Esophagus squamous epithelium (tissue), 5 donors: ENCODE measurements around the gene KRIT1. TPM values are rescaled to one million over a fixed set of nuclear protein-coding genes. Genes with fewer than 3 reads are reported as not detected.
"Not testable (repeated sequence)": the region's sequence is repeated elsewhere in the genome, so short reads cannot be mapped to it uniquely, and the experiment has no call there.

Experiments
- DNase-seq: peaks from one replicate; lab custom pipeline; 2025; lab: John Stamatoyannopoulos, UW
- H3K27ac ChIP-seq, 4 donors: fragments of 200-600 bp; sonication (generic); one replicate each; pipeline ENCODE4 v1.5.1; 2016 to 2019; ENCODE audit warnings: mild to moderate bottlenecking in 1 of 4
- H3K27me3 ChIP-seq, 4 donors: fragments of 200-600 bp; sonication (generic); 1 replicate in 3 of 4; 2 replicates in 1 of 4; pipeline versions ENCODE4 v1.5.1 to v1.6.0; 2017 to 2021; ENCODE audit warnings: antibody characterized with exemption in 1 of 4
- H3K36me3 ChIP-seq, 3 donors: fragments of 200-600 bp; sonication (generic); one replicate each; pipeline ENCODE4 v1.5.1; 2016 to 2019
- H3K4me1 ChIP-seq, 3 donors: fragments of 200-600 bp; sonication (generic); one replicate each; pipeline ENCODE4 v1.5.1; 2017 to 2019
- H3K4me3 ChIP-seq, 4 donors: fragments of 200-600 bp; sonication (generic); 1 replicate in 3 of 4; 2 replicates in 1 of 4; pipeline ENCODE4 v1.5.1; 2016 to 2019; ENCODE audit warnings: mild to moderate bottlenecking in 2 of 4, moderate library complexity in 1 of 4
- H3K9me3 ChIP-seq, 3 donors: fragments of 200-600 bp; sonication (generic); one replicate each; pipeline ENCODE4 v1.5.1; 2016 to 2019
- POLR2A ChIP-seq, 4 donors: fragments of 450-650 bp; IDR thresholded peaks; one replicate each; pipeline ENCODE4 v1.6.1; 2017; ENCODE audit warnings: antibody characterized with exemption in 4 of 4, mild to moderate bottlenecking in 4 of 4, moderate library complexity in 3 of 4
- WGBS, 2 donors: methylation state at CpG; one replicate each; pipeline ENCODE4 v1.1.5; 2018; 5-methylcytosine and 5-hydroxymethylcytosine counted together
- intact Hi-C: fragments of 100-400 bp; cut with DNase I; formaldehyde crosslinking; loops from one replicate; pipeline ENCODE4 v1.15.0; 2022
- total RNA-seq, 4 donors: library from RNA; depleted of rRNA; stranded (reverse); fragments of >200 nt; gene quantifications; one replicate each; pipeline ENCODE4 v1.1.0, GENCODE V29; 2016
- TF ChIP-seq, protein P1 (sequence below), 6 experiments: fragments of 450-650 bp in 4 of 6; fragments of 200-600 bp in 2 of 6; sonication (generic) in 2 of 6; IDR thresholded peaks; one replicate each; pipeline ENCODE4 v1.5.1; 2016 to 2019; ENCODE audit warnings: antibody characterized with exemption in 6 of 6, mild to moderate bottlenecking in 4 of 6, moderate library complexity in 4 of 6
- donor health status: DM: yes; HTN: yes; CAD: no.

KRIT1 gene
- total RNA-seq, 4 donors from 2014 or later = 33.9 to 81.5 (median 56.8) TPM

DNA sequence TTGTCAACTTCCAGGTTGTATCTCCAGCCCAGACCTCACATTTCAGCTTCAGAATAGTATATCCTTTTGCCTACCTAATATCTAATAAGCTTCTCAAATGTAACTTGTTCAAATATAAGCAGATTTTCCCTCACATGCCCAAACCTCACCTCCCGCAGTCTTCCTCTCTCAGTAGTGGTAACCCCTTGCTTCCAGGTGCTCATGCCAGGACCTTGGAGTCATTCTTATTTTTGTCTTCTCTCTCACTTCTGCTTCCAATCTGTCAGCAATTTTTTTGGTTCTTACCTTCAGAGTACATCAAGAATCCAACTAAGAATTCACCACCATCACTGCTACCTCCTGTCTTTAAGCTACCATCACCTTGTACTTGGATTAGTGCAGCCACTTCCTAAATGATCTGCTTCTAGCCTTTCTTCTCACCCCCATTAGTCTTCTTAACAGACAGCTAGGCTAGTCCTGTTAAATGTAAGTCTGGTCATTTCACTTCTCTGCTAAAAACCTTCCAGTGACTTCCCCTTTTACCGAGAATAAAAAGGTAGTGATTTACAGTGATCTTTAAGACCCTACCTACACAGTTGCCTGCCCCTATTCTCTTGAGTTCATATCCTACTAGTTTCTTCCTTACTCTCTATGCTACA lies 14.0 kb upstream of the KRIT1 start:
- H3K4me3 ChIP-seq = no peak overlapping the region
- no peak for DNase-seq
- H3K4me1 ChIP-seq = no peaks in the 10 kb centered on the region
- H3K27me3 ChIP-seq = no peaks in the 10 kb centered on the region
- H3K36me3 ChIP-seq = peaks cover 0 to 9% (median 0%) of the 10 kb centered on the region in 3 donors
- TF ChIP-seq, protein P1, sequence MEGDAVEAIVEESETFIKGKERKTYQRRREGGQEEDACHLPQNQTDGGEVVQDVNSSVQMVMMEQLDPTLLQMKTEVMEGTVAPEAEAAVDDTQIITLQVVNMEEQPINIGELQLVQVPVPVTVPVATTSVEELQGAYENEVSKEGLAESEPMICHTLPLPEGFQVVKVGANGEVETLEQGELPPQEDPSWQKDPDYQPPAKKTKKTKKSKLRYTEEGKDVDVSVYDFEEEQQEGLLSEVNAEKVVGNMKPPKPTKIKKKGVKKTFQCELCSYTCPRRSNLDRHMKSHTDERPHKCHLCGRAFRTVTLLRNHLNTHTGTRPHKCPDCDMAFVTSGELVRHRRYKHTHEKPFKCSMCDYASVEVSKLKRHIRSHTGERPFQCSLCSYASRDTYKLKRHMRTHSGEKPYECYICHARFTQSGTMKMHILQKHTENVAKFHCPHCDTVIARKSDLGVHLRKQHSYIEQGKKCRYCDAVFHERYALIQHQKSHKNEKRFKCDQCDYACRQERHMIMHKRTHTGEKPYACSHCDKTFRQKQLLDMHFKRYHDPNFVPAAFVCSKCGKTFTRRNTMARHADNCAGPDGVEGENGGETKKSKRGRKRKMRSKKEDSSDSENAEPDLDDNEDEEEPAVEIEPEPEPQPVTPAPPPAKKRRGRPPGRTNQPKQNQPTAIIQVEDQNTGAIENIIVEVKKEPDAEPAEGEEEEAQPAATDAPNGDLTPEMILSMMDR (IDR thresholded peaks at IDR 0.05) = no peak
- TF ChIP-seq POLR2A (IDR thresholded peaks at IDR 0.05) = no peak
- no peaks in the 10 kb centered on the region for H3K9me3 ChIP-seq
- intact Hi-C loops = no loop called here
- H3K27ac ChIP-seq = no peak overlapping the region
- 88 to 89% methylated on average over 2 of the region's 2 CpGs for WGBS, 2 donors

DNA sequence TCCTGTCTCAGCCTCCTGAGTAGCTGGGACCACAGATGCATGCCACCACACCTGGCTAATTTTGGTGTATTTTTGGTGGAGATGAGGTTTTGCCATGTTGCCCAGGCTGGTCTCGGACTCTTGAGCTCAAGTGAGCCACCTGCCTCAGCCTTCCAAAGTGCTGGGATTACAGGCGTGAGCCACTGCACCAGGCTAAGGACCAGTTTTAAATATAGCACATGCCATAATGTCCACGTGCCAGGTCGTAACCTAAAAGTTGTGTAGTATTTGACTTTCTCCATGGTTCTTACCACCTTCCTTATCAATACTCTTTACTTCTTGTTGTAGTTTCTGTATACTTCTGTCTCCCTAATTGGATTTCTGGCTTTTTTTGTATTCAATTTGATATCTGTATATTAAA lies 13.3 kb upstream of the KRIT1 start:
- 88 to 92% methylated on average over 4 of the region's 4 CpGs for WGBS, 2 donors
- TF ChIP-seq POLR2A (IDR thresholded peaks at IDR 0.05) = no peak
- TF ChIP-seq, protein P1 (IDR thresholded peaks at IDR 0.05) = no peak
- intact Hi-C loops = no loop called here
- Histone ChIP-seq H3K9me3 (no peaks in the 10 kb centered on the region), H3K4me1 (no peaks in the 10 kb centered on the region), H3K27me3 (no peaks in the 10 kb centered on the region), H3K27ac (no peak overlapping the region), H3K4me3 (no peak overlapping the region), H3K36me3 (peaks cover 0 to 9% (median 0%) of the 10 kb centered on the region in 3 donors)
- DNase-seq = no peak

DNA sequence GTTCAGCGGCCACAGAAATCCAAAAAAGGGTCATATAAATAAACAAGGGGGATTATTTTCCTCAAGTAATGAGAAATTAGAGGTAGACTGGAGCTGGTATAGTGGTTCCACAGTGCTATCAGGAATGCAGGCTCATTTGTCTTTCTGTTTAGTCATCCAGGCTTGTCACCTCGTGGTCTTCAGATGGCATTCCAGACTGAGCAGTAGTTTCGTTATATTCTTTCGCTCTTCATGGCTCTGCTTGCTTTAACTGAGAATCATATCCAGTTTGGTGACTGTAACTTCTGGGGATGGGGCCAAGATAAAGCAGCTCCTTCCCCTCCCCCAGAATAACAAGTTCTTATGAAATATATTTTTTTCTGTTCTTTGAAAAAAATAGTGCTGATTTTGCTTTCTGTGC lies 9.6 kb upstream of the KRIT1 start:
- H3K36me3 ChIP-seq = peaks cover 0 to 4% (median 0%) of the 10 kb centered on the region in 3 donors
- H3K4me1 ChIP-seq = peaks cover 0 to 4% (median 0%) of the 10 kb centered on the region in 3 donors
- no peaks in the 10 kb centered on the region for H3K9me3 ChIP-seq
- TF ChIP-seq, protein P1 (IDR thresholded peaks at IDR 0.05) = no peak
- no peak for TF ChIP-seq POLR2A (IDR thresholded peaks at IDR 0.05)
- 55 to 71% methylated on average over 4 of the region's 4 CpGs for WGBS, 2 donors
- H3K27me3 ChIP-seq = no peaks in the 10 kb centered on the region
- no peak overlapping the region for H3K4me3 ChIP-seq
- DNase-seq = no peak
- no peak overlapping the region for H3K27ac ChIP-seq
- intact Hi-C loops = no loop called here

DNA sequence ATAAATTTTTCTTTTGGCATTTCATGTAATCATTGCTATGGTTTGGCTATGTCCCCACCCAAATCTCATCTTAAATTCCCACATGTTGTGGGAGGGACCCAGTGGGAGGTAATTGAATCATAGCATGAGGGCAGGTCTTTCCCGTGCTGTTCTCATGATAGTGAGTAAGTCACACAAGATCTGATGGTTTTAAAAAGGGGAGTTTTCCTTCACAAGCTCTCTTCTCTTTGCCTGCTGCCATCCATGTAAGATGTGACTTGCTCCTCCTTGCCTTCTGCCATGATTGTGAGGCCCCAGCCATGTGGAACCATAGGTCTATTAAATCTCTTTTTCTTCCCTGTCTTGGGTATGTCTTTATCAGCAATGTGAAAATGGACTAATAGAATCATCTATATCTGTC lies 9.1 kb upstream of the KRIT1 start:
- H3K27ac ChIP-seq, H3K9me3 ChIP-seq, H3K4me3 ChIP-seq, intact Hi-C loops, H3K36me3 ChIP-seq, DNase-seq, H3K27me3 ChIP-seq, H3K4me1 ChIP-seq: not testable (repeated sequence)
- WGBS, 2 donors = 60 to 77% methylated on average over 1 of the region's 1 CpG

DNA sequence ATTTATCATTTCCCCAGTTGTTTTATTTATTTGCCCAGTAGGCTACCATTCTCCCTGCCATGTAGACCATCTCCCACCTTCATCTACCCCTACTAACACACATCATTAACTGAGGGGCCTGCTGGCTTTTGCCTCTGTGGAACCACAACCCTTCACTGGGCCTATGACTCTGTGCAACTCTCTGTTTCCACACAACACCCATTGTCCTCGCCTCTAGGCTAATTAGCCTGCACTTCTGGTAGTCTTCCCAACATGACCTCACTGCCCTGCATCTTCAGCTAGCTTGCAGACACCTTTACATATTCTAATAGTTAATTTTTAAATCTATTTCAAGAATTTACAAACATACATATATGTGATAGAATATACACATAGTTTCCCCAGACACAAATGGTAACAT lies 7.5 kb upstream of the KRIT1 start:
- H3K4me1 ChIP-seq = peaks cover 0 to 7% (median under 1%) of the 10 kb centered on the region in 3 donors
- no peak for TF ChIP-seq POLR2A (IDR thresholded peaks at IDR 0.05)
- TF ChIP-seq, protein P1 (IDR thresholded peaks at IDR 0.05) = no peak
- H3K36me3 ChIP-seq = no peaks in the 10 kb centered on the region
- intact Hi-C loops = no loop called here
- H3K27me3 ChIP-seq = no peaks in the 10 kb centered on the region
- H3K9me3 ChIP-seq = no peaks in the 10 kb centered on the region
- DNase-seq = no peak
- no peak overlapping the region for H3K4me3 ChIP-seq
- 83 to 91% methylated on average over 1 of the region's 1 CpG for WGBS, 2 donors
- H3K27ac ChIP-seq = no peak overlapping the region
